Panc1 (cell line): Measurements from ENCODE around the gene ADCY2. TPM values are rescaled to one million over a fixed set of nuclear protein-coding genes. Genes with fewer than 3 reads are reported as not detected.

Source experiments
- ATAC-seq: fragments of 200-7000 bp; cut with Tn5 transposase; 2 replicates; pipeline ENCODE4 v1.9.1; 2020; ENCODE audit warnings: mild to moderate bottlenecking, moderate library complexity
- BruUV-seq: library from RNA; stranded (reverse); fragments of 400-500 nt; replicated peaks from 2 replicates; lab custom pipeline; 2021; lab: Mats Ljungman, UMichigan
- CTCF ChIA-PET: fragments of 300-600 bp; sonication (Branson Sonifier 250); formaldehyde crosslinking; loops from one replicate; lab custom pipeline; 2022; ENCODE audit warnings: antibody characterized with exemption; lab: Charles Lee
- POLR2A ChIA-PET: fragments of 300-600 bp; sonication (Branson Sonifier 250); formaldehyde crosslinking; loops from one replicate; lab custom pipeline; 2022; ENCODE audit warnings: antibody characterized with exemption; lab: Charles Lee
- DNase-seq: peaks from one replicate; pipeline ENCODE4 v3.0.0-alpha.2; 2010; ENCODE audit warnings: low read depth, low spot score
- H3K27ac ChIP-seq: 2 replicates; pipeline ENCODE4 v1.5.1; 2011; ENCODE audit warnings: mild to moderate bottlenecking, low read length, inconsistent platforms
- H3K27me3 ChIP-seq: fragments of 200-500 bp; sonication (Bioruptor generic); 2 replicates; pipeline ENCODE4 v1.6.0; 2014; ENCODE audit warnings: low read length, inconsistent platforms; ENCODE audit not compliant: control insufficient read depth, insufficient read depth
- H3K36me3 ChIP-seq: fragments of 200-500 bp; sonication (Bioruptor generic); 2 replicates; pipeline ENCODE4 v1.5.1; 2014; ENCODE audit warnings: inconsistent platforms, mild to moderate bottlenecking, low read length, moderate library complexity; ENCODE audit not compliant: control insufficient read depth, insufficient read depth
- H3K4me1 ChIP-seq: 2 replicates; pipeline ENCODE4 v1.5.1; 2011; ENCODE audit warnings: inconsistent platforms, mild to moderate bottlenecking, low read length, moderate library complexity; ENCODE audit not compliant: control insufficient read depth, insufficient read depth
- H3K4me3 ChIP-seq, 2 experiments: 2 replicates each; pipeline ENCODE4 v1.5.1; 2011 to 2012; ENCODE audit warnings: low read depth in 2 of 2, low read length in 2 of 2, mild to moderate bottlenecking in 2 of 2, inconsistent platforms in 1 of 2, moderate library complexity in 1 of 2
- H3K9me3 ChIP-seq: fragments of 200-500 bp; sonication (Bioruptor generic); 2 replicates; pipeline ENCODE4 v1.5.1; 2014; ENCODE audit warnings: low read depth, mild to moderate bottlenecking, inconsistent platforms, low read length, moderate library complexity; ENCODE audit not compliant: control insufficient read depth, insufficient read depth
- POLR2AphosphoS5 ChIP-seq: IDR thresholded peaks from 2 replicates; pipeline ENCODE4 v1.6.1; 2012; ENCODE audit warnings: mild to moderate bottlenecking, low read depth, low read length, moderate library complexity
- SIN3A ChIP-seq: IDR thresholded peaks from 2 replicates; pipeline ENCODE4 v1.6.1; 2012; ENCODE audit warnings: low read depth, mild to moderate bottlenecking, low read length, moderate library complexity, borderline replicate concordance; ENCODE audit not compliant: insufficient read depth
- TCF7L2 ChIP-seq: IDR thresholded peaks from 2 replicates; pipeline ENCODE4 v1.6.1; 2011; ENCODE audit warnings: mild to moderate bottlenecking, low read depth, low read length, inconsistent platforms
- in situ Hi-C: cut with HindIII; loops from 2 replicates; pipeline ENCODE4 v1.10.0; 2016; ENCODE audit warnings: low sequenced_read_pairs, low pct_unique_long_range_greater_than_20kb
- intact Hi-C: fragments of 100-400 bp; cut with micrococcal nuclease; formaldehyde crosslinking; loops from one replicate; pipeline ENCODE4 v1.10.0; 2022; ENCODE audit not compliant: unreplicated experiment
- total RNA-seq: library from RNA; stranded (reverse); gene quantifications from one replicate; pipeline ENCODE4 v1.2.1, GENCODE V29; 2021; ENCODE audit not compliant: unreplicated experiment
- TF ChIP-seq, protein P1 (sequence below): fragments of 450-650 bp; IDR thresholded peaks from 2 replicates; pipeline ENCODE4 v1.5.1; 2017; ENCODE audit warnings: mild to moderate bottlenecking
- TF ChIP-seq, protein P2 (sequence below), 2 experiments: IDR thresholded peaks; 2 replicates each; pipeline ENCODE4 v1.6.1; 2011 to 2012; ENCODE audit warnings: low read depth in 2 of 2, control low read depth in 1 of 2, low read length in 1 of 2, mild to moderate bottlenecking in 1 of 2, moderate library complexity in 1 of 2; ENCODE audit not compliant: insufficient read depth in 1 of 2

Gene ADCY2
- total RNA-seq, 1 experiment from 2014 or later, result 0.13 TPM

- no TSS peak for BruUV-seq
- DNase-seq, result peak; percentile 12
- in situ Hi-C loops, result no loop called here
- no peaks in the 10 kb centered on the region; the same call in 1 of the 2 replicates for H3K4me1 ChIP-seq
- H3K36me3 ChIP-seq, result peaks cover 22% of the 10 kb centered on the region
- H3K27me3 ChIP-seq, result no peaks in the 10 kb centered on the region
- no peak overlapping the region for H3K4me3 ChIP-seq
- POLR2A ChIA-PET, result no interaction called here
- CTCF ChIA-PET, result no interaction called here
- ATAC-seq, result peak; percentile 86
- no peaks in the 10 kb centered on the region for H3K9me3 ChIP-seq
- H3K27ac ChIP-seq, result no peak overlapping the region
- TF ChIP-seq, protein P1, sequence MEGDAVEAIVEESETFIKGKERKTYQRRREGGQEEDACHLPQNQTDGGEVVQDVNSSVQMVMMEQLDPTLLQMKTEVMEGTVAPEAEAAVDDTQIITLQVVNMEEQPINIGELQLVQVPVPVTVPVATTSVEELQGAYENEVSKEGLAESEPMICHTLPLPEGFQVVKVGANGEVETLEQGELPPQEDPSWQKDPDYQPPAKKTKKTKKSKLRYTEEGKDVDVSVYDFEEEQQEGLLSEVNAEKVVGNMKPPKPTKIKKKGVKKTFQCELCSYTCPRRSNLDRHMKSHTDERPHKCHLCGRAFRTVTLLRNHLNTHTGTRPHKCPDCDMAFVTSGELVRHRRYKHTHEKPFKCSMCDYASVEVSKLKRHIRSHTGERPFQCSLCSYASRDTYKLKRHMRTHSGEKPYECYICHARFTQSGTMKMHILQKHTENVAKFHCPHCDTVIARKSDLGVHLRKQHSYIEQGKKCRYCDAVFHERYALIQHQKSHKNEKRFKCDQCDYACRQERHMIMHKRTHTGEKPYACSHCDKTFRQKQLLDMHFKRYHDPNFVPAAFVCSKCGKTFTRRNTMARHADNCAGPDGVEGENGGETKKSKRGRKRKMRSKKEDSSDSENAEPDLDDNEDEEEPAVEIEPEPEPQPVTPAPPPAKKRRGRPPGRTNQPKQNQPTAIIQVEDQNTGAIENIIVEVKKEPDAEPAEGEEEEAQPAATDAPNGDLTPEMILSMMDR, result peak; percentile 76
- no peak for TF ChIP-seq POLR2AphosphoS5
- intact Hi-C loops, result no loop called here
These were observed 460.9 kb downstream of the ADCY2 start for GRCh38 chr5:7856855-7857254.

DNA sequence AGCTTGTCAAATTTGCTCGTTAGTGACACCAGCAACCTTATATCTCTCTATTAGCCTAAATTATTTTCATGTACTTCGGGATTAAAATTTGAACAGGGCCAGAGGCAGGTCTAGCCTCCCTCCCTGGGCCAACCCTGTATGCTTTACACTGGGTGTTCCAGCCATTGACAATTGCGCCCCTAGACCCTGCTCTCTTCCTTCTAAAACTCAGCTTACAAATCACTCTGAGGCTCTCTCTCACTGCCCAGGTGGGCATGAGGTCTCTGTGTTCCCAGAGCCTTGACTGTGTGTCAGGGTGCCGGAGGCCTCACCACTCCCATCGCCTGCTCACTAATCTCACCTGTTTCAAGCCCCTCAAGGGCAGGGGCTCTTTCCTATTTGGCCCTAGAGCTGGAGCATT, 461.4 kb downstream of the ADCY2 start:
- Histone ChIP-seq H3K4me1 (no peaks in the 10 kb centered on the region; the same call in 1 of the 2 replicates), H3K4me3 (no peak overlapping the region), H3K27me3 (no peaks in the 10 kb centered on the region), H3K27ac (no peak overlapping the region), H3K9me3 (no peaks in the 10 kb centered on the region), H3K36me3 (peaks cover 26% of the 10 kb centered on the region)
- CTCF ChIA-PET, result no interaction called here
- DNase-seq (no peak), ATAC-seq (peak; percentile 46)
- TF ChIP-seq, protein P2, sequence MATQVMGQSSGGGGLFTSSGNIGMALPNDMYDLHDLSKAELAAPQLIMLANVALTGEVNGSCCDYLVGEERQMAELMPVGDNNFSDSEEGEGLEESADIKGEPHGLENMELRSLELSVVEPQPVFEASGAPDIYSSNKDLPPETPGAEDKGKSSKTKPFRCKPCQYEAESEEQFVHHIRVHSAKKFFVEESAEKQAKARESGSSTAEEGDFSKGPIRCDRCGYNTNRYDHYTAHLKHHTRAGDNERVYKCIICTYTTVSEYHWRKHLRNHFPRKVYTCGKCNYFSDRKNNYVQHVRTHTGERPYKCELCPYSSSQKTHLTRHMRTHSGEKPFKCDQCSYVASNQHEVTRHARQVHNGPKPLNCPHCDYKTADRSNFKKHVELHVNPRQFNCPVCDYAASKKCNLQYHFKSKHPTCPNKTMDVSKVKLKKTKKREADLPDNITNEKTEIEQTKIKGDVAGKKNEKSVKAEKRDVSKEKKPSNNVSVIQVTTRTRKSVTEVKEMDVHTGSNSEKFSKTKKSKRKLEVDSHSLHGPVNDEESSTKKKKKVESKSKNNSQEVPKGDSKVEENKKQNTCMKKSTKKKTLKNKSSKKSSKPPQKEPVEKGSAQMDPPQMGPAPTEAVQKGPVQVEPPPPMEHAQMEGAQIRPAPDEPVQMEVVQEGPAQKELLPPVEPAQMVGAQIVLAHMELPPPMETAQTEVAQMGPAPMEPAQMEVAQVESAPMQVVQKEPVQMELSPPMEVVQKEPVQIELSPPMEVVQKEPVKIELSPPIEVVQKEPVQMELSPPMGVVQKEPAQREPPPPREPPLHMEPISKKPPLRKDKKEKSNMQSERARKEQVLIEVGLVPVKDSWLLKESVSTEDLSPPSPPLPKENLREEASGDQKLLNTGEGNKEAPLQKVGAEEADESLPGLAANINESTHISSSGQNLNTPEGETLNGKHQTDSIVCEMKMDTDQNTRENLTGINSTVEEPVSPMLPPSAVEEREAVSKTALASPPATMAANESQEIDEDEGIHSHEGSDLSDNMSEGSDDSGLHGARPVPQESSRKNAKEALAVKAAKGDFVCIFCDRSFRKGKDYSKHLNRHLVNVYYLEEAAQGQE (IDR thresholded peaks at IDR 0.05; ENCODE audit: insufficient read depth in 1 of 2, low read depth in 2 of 2, low read length in 1 of 2), result no peak
- no peak for TF ChIP-seq TCF7L2
- no peak for TF ChIP-seq SIN3A
- TF ChIP-seq, protein P1, result no peak
- no peak for TF ChIP-seq POLR2AphosphoS5
- intact Hi-C loops (no loop called here), in situ Hi-C loops (no loop called here)
- BruUV-seq, result no TSS peak
- POLR2A ChIA-PET, result no interaction called here
